SKM-1 treated with dmso at 0.1 percent for 144 hours (cell line): Measurements from ENCODE around the gene MAP2K5.

Experiments
- DNase-seq: peaks from one replicate; lab custom pipeline; 2025; ENCODE audit not compliant: unreplicated experiment; lab: John Stamatoyannopoulos, UW

Gene MAP2K5

DNA sequence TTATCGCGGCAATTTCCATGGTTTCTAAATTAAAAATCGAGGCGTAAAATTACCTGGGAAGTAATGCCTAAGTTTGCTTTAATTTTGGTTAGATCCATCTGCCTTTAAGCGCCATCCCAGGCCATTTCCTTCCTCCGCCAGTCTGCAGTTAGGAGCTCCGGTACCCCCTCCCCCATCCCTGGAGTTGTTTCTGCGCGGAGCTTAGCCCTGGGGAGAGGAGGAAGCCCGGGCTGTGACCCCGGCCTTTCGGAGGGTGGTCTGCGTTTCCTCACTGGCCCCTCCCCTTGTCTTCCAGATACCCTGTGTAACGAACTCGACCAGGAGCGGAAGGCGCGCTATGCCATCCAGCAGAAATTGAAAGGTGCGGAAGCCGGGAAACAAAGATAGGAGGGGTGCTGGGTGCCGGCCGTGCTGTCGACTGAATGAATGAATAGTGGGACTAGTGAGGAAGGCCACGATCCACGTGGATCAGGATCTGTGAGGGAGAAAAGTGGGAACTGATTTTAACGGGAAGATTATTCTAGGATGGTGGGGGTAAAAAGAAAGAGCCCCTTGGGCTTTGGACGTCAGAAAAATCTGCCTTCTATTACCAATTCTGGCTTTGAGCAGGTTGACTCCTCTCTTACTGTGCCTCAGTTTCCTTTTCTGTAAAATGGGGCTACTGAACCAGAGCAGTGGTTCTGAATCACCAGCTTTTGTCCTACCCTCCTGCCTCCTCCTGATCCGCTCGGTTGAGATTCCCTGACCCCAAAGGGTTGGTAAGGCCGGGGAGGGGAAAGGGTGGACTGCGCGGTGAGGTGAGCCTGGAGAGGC, 290.6 kb downstream of the MAP2K5 start:
- DNase-seq = no peak

DNA sequence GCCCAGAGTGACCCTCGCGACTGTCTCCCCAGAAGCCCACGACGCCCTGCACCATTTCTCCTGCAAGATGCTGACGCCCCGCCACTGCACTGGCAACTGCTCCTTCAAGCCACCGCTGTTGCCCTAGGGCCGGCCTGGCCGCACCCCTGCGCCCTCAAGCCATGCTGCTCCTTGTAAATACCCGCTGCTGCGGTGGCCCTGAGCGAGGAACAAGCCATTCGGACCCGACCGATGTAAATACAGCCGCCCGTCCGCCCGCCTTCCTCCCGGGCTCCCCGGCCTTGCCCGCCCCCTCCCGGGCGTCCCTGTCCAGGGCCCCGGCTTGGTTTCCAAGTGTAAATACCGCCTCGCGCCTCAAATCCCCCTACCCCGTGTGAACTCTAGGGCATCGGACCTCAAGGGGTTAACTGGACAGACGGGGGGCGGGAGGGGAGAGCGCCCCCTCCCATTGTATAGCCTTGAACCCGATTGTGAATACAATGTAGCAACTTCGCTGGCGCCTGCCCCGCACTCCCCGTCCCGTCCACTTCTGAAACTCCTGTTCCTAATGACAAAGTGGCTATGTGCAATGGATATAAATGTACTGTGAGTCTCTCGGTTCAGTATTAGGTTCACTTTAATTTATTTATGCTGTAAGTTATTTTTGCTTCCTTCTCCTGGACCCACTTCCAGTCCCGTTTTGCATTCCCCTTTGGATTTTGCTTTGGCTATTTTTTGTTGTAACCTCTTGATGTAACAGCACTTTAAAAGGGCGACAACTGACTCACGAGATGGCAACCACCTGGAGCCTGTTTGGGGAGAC, 291.4 kb downstream of the MAP2K5 start:
- DNase-seq = peak; percentile 30

GRCh38 chr15:67834581-67835296, 292.2 kb downstream of the MAP2K5 start:
- no peak for DNase-seq

DNA sequence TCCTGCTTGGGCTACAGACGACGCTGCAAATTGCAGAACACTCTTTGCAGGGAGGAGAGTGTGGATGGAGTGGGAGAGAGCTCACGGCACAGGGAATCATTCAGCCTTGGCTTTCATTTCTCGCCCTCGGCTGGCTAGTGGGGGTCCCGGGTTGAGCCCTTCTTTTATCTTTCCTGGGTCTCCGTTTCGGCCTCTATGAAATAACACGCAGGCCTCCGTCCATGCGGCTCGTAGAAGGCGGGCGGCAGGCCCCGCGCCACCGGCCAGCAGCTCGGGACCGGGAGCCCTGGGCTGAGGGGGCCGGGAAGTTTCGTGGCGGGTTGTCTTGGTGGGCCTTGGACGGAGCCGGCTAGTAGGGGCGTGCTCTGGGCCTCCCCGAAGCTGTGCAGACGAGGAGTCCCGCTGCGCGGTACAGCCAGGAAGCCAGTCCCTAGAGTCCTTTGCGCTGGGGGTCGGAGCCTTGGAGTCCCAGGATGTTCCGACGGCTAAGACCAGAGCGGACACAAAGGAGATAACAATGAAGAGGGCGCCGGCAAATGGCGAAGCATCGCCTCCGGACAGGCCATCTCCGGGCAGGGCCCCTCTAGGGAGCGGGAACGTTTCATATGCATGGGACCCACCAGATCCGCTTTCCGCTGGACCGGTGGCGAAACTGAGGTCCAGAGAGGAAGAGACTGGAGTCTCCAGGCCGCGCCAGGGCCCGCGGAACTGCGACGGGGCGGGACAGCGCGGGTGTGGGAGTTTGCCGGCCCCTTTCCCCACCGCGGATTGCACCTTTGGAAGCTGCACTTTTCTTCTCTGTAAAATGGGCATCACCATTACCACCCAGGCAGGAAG, 293.0 kb downstream of the MAP2K5 start:
- DNase-seq = no peak

- no peak for DNase-seq
These were observed 293.6 kb downstream of the MAP2K5 start for GRCh38 chr15:67836134-67836455.

GRCh38 chr15:67836477-67836876, 294.0 kb downstream of the MAP2K5 start:
- peak; percentile 12 for DNase-seq

GRCh38 chr15:67836955-67837354, 294.5 kb downstream of the MAP2K5 start:
- no peak for DNase-seq

GRCh38 chr15:67838789-67839332, 296.4 kb downstream of the MAP2K5 start:
- peak; percentile 39 for DNase-seq

DNA sequence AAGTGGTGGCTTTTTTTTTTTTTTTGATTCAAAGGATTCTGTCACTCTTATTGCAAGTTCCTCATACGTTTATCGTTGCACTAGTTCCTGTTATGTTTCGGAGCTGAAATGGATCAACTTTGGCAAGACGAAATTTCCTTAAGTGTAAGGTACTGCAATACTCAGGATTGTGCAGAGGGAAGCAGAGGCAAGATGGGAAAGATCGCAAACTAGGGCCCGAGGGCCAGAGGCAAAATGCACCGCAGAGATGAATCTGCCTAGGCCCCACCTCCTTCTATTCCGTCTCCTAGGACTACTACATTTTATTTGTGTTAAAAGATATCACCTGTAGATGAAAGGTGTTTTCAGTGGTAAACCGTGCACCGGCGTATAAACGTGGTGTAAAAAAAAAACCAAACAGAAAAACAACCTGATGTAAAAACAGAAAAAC, 297.0 kb downstream of the MAP2K5 start:
- peak; percentile 54 for DNase-seq

DNA sequence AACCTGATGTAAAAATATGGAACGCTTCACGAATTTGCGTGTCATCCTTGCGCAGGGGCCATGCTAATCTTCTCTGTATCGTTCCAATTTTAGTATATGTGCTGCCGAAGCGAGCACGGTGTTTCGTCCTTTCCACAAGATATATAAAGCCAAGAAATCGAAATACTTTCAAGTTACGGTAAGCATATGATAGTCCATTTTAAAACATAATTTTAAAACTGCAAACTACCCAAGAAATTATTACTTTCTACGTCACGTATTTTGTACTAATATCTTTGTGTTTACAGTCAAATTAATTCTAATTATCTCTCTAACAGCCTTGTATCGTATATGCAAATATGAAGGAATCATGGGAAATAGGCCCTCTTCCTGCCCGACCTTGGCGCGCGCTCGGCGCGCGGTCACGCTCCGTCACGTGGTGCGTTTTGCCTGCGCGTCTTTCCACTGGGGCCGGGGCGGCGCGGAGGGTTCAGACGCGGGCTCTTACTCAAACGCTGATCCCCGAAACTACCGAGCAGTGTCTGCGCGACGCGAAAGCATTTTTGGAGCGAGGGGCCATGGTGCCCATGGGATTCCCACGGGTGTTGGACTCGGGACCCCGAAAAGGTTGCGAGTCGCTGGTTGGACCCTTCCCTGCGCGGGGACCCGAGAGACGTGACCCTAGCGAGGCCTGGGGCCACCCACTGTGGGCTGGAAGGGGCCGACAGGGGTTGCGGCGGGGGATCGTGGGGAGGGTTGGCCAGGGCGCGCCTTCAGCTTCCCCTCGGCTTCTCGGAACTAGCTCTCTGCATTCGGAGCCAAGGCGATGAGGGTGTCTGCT, 297.6 kb downstream of the MAP2K5 start, which contains the start of gene RNU6-1:
RNU6-1 (minus strand) TSS at position 117 of the 820 bp plus-strand sequence.
- peak; percentile 89 for DNase-seq

DNA sequence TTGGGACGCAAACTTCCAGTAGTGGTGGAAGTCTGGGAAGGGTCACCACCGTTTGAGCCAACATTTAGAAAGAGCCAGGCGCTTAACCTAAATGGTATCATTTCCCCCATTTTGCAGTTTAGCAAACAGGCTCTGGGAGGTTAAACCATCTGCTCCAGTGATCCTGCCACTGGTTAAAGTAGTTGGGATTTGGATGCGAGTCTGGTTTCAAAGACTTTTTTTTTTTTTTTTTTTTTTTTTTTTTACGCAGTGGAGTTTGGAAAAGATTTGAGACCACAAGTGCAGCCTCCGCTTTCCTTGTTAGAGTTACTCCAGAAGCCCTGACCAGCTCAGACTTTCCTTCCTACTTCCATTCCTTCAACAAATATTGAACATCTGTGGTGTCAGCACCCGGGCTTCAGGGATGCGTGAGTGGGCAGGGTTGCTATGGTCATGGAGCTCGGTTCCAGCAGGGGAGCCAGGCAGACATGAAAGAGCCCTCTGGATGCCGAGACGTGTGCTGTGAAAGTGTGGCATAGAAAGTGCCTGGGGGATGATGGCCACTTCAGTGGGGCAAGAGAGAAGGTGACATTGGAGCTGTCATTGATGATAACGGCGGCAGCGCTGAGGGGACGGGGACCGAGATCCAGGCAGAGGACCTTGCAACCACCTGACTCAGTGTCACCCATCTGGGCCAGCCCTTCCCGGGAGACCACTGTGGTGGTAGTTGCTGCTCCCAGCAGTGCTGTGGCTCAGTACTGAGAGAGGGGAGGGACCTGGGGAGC, 298.4 kb downstream of the MAP2K5 start:
- DNase-seq = peak; percentile 26

DNA sequence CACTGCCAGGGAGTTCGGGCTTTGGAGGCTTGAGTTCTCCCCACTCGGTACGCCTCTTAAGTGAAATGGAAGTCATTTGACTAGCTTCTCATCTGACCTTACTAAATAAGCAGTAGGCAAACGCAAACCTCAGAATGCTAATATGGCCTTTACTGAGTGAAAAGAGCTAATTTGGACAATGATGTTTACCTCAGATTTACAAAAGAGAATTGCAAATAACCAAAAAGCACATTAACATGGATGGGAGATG, 298.9 kb downstream of the MAP2K5 start:
- no peak for DNase-seq

GRCh38 chr15:67843092-67843501, 300.6 kb downstream of the MAP2K5 start:
- DNase-seq = no peak

DNA sequence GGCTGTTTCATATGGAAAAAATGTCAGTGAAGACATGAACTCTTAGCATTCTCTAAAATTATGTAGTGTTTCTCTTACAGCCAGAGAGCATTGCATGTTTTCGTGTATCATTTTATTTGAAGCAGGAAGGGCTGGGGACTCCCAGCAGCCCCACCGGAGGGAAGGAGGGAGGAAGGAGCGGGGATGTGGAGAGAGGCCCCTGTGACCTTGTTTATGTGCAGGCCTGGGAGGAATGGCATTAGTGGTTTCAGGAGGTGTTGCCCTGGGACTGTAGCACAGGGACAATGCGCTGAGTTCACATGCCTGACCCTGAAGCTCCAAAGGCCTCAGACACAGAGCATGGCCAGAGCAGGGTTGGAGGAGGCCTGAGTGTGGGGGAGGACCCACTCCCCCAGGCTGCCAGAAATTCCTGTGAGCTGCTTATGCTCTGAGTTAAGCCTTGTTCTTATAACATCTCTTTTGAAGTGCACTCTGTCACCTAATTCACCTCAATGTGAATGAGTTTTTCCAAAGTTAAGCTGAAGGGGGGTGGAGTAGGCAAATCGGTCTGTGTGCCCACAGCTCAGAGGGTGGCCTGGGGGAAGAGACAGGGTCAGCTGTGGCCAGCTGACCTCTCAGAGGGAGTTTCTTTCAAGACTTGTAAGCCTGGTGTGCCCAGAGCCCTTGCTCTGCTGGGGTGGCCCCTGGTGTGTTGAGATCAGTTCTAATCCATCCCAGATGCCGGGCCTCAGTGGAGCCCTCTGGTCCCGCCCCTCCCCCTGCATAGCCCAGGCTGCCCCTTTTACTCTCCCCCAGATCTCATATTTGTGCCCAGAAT, 301.3 kb downstream of the MAP2K5 start:
- no peak for DNase-seq

- DNase-seq = no peak
These were observed 303.5 kb downstream of the MAP2K5 start for GRCh38 chr15:67845974-67846373.

DNA sequence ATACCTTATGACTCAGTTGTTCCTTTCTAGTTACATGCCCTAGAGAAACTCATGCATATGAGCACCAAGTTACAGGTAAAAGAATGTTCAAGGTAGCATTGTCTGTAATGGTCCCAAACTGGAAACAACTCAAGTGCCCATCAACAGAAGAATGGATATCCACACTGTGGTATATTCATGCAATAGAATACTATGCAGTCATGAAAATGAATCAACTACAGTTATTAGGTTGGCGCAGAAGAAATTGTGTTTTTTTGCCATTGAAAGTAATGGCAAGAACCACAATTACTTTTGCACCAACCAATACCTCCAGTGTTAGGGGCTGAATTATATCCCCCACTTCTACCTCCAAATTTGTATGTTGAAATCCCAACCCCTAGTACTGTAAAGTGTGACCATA, 307.0 kb downstream of the MAP2K5 start:
- DNase-seq = no peak

GRCh38 chr15:67850336-67850735, 307.8 kb downstream of the MAP2K5 start:
- no peak for DNase-seq

GRCh38 chr15:67850994-67851571, 308.6 kb downstream of the MAP2K5 start:
- DNase-seq = peak; percentile 85
